Measurements from ENCODE around the gene HNRNPDL. TPM values are rescaled to one million over a fixed set of nuclear protein-coding genes. Genes with fewer than 3 reads are reported as not detected.

The HNRNPDL gene
- total RNA-seq, 1 experiment from 2014 or later: 179 TPM

DNA sequence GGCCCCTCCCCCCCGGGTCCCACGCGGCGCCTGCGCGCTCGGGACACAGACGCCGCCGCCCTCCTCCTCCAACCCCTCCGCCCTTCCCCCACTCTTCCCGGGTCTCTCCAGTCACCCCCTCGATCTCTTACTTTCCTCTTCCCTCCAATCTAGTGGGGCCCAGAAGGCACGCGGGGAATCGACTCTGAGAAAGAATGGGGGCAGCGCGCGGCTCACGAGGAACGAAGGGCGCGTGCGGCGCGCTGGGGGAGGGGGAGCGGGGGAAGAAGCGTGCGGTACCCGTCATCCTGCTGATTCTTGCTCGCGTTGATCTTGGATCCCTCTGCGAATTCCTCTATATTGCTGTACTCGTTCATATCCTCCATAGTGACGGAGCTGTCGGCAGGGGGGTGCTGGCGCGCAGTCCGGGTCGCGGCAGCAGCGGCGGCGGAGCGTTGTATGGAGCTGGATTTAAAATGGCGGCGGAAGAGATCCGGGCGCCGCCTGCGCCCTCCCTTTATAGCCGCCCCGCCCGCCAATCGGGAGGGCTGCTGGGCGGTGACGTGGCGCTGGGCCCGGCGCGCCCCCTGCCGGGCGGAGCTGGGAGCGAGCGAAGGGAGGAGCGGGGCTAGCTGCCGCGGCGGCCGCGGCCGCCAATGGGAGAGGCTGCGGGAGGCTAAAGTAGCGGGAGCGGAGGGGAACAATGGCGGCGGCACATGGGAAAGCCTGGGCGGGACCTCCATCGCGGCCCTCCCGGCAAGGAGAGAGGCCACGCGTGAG lies 1.1 kb downstream of the HNRNPDL start:
- peaks cover 54% of the 10 kb centered on the region for H4K20me1 ChIP-seq (ENCODE audit: insufficient read depth)
- peak overlapping the region; percentile 98 for H3K4me2 ChIP-seq
- DNase-seq: peak; percentile 68 to 87
- no peaks in the 10 kb centered on the region for H3K27me3 ChIP-seq (ENCODE audit: insufficient read depth, low read depth)
- no peaks in the 10 kb centered on the region for H3K9me3 ChIP-seq (ENCODE audit: insufficient read depth, low read depth)
- intact Hi-C loops (cut with micrococcal nuclease; ENCODE audit: unreplicated experiment): loop anchor here (1.0 kb wide), 3 partner anchors 55 to 471 kb away; partner anchors contain the start of gene THAP9
- H3K36me3 ChIP-seq (ENCODE audit: low read depth): peaks cover 44% of the 10 kb centered on the region
- peaks cover 46% of the 10 kb centered on the region for H3F3A ChIP-seq (ENCODE audit: insufficient read depth, low read depth)
- H3K4me1 ChIP-seq (replicated peaks; ENCODE audit: insufficient read depth): peaks cover 47% of the 10 kb centered on the region
- H2AFZ ChIP-seq: peak overlapping the region; percentile 88
- CTCF ChIA-PET: interaction anchor here (0.7 to 0.9 kb wide), 2 partner anchors 34 to 56 kb away, joined by 3 read pairs; no protein-coding TSS in a partner anchor
- TF ChIP-seq, protein P1, sequence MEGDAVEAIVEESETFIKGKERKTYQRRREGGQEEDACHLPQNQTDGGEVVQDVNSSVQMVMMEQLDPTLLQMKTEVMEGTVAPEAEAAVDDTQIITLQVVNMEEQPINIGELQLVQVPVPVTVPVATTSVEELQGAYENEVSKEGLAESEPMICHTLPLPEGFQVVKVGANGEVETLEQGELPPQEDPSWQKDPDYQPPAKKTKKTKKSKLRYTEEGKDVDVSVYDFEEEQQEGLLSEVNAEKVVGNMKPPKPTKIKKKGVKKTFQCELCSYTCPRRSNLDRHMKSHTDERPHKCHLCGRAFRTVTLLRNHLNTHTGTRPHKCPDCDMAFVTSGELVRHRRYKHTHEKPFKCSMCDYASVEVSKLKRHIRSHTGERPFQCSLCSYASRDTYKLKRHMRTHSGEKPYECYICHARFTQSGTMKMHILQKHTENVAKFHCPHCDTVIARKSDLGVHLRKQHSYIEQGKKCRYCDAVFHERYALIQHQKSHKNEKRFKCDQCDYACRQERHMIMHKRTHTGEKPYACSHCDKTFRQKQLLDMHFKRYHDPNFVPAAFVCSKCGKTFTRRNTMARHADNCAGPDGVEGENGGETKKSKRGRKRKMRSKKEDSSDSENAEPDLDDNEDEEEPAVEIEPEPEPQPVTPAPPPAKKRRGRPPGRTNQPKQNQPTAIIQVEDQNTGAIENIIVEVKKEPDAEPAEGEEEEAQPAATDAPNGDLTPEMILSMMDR (conservative IDR thresholded peaks at IDR 0.05): peak; percentile 77
- TF ChIP-seq EZH2 (IDR thresholded peaks at IDR 0.05; ENCODE audit: low read depth): no peak
- POLR2A ChIA-PET (ENCODE audit: unreplicated experiment): interaction anchor here (0.6 kb wide), 2 partner anchors 55 to 342 kb away, joined by 7 to 50 read pairs; partner anchors contain the start of gene HNRNPD
- H3K4me3 ChIP-seq: peak overlapping the region; percentile 97
- H3K27ac ChIP-seq: peak overlapping the region; percentile 87
- no TSS peak for BruUV-seq (replicated peaks)
- H3K9me2 ChIP-seq (ENCODE audit: insufficient read depth): no peaks in the 10 kb centered on the region
- H3K79me2 ChIP-seq (ENCODE audit: low read depth): peaks cover 86% of the 10 kb centered on the region

DNA sequence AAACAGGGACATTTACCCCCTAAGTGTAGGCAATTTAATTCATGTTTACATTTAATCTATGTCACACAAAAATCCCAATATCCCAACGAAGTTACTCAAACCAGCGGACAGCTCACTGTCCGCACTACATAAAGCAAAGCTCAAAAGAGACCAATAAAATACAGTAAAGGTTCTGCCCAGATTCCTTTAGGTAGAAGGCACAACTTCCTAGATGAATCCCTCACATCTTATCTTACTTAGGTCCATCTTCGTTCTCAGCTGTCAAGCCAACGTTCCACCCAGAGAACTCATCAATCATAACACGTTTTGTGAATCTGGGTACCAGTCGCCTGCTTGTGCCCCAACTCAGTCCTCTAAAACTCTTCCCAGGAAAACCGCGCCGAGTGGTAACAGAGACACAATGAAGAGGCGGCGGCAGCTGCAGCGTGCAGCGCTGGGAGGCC lies 1.7 kb downstream of the HNRNPDL start:
- CTCF ChIA-PET: interaction anchor here (0.9 kb wide), 1 partner anchor 34 kb away, joined by 3 read pairs; no protein-coding TSS in a partner anchor
- intact Hi-C loops (cut with micrococcal nuclease; ENCODE audit: unreplicated experiment): loop anchor here (1.0 kb wide), 1 partner anchor 143 kb away; no protein-coding TSS in a partner anchor
- no peak for TF ChIP-seq EZH2 (IDR thresholded peaks at IDR 0.05; ENCODE audit: low read depth)
- TF ChIP-seq, protein P1 (conservative IDR thresholded peaks at IDR 0.05): no peak
- DNase-seq: no peak
- POLR2A ChIA-PET (ENCODE audit: unreplicated experiment): interaction anchor here (1.0 kb wide), 1 partner anchor 55 kb away, joined by 4 read pairs; the partner anchor contains the start of gene HNRNPD
- Histone ChIP-seq H3K4me1 (replicated peaks; ENCODE audit: insufficient read depth) (peaks cover 53% of the 10 kb centered on the region), H3K27me3 (ENCODE audit: insufficient read depth, low read depth) (no peaks in the 10 kb centered on the region), H3K4me2 (peak overlapping the region; percentile 98), H3K27ac (peak overlapping the region; percentile 87; the same call in 1 of the 2 replicates), H3K9me3 (ENCODE audit: insufficient read depth, low read depth) (no peaks in the 10 kb centered on the region), H3K36me3 (ENCODE audit: low read depth) (peaks cover 47% of the 10 kb centered on the region), H3F3A (ENCODE audit: insufficient read depth, low read depth) (peaks cover 52% of the 10 kb centered on the region), H2AFZ (no peak overlapping the region), H4K20me1 (ENCODE audit: insufficient read depth) (peaks cover 60% of the 10 kb centered on the region), H3K79me2 (ENCODE audit: low read depth) (peaks cover 83% of the 10 kb centered on the region), H3K9me2 (ENCODE audit: insufficient read depth) (no peaks in the 10 kb centered on the region), H3K4me3 (peak overlapping the region; percentile 97)
- BruUV-seq (replicated peaks): no TSS peak

DNA sequence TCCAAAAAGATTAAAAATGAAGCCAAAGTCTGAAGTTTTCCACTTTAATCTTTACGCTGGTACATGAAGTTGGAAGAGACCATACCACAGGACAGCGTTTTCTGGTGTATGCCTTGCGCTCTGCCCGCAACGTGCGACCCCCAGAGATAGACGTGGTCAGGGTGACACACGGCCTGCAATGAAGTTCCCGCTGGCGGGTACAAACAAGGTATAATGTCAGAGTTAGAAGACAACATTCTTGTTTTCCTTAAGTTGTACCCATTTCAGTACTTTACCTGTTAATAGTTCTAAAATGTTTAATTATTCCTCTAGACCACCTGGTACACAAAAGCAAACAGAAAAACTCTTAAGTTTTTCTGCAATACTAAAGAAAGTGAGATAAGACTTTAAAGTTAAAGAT lies 4.8 kb downstream of the HNRNPDL start:
- Histone ChIP-seq H4K20me1 (ENCODE audit: insufficient read depth) (peaks cover 66% of the 10 kb centered on the region), H3K36me3 (ENCODE audit: low read depth) (peaks cover 47% of the 10 kb centered on the region), H3K4me3 (peak overlapping the region; percentile 8; the same call in 1 of the 2 replicates), H2AFZ (no peak overlapping the region), H3K4me2 (0 out of 2 replicates have a peak overlapping the region, but pooled peaks have one; percentile 98), H3F3A (ENCODE audit: insufficient read depth, low read depth) (peaks cover 67% of the 10 kb centered on the region), H3K27ac (no peak overlapping the region), H3K4me1 (replicated peaks; ENCODE audit: insufficient read depth) (peaks cover 43% of the 10 kb centered on the region), H3K79me2 (ENCODE audit: low read depth) (peaks cover 54% of the 10 kb centered on the region), H3K9me3 (ENCODE audit: insufficient read depth, low read depth) (no peaks in the 10 kb centered on the region), H3K27me3 (ENCODE audit: insufficient read depth, low read depth) (no peaks in the 10 kb centered on the region), H3K9me2 (ENCODE audit: insufficient read depth) (no peaks in the 10 kb centered on the region)
- ChIA-PET CTCF (no interaction called here), POLR2A (ENCODE audit: unreplicated experiment) (no interaction called here)
- intact Hi-C loops (cut with micrococcal nuclease; ENCODE audit: unreplicated experiment): no loop called here
- TF ChIP-seq EZH2 (IDR thresholded peaks at IDR 0.05; ENCODE audit: low read depth): no peak
- TF ChIP-seq, protein P1 (conservative IDR thresholded peaks at IDR 0.05): no peak
- no peak for DNase-seq
- no TSS peak for BruUV-seq (replicated peaks)
